GM21723 (cell line): ENCODE data around the gene L3MBTL4.
"Not testable (repeated sequence)": the region's sequence is repeated elsewhere in the genome, so short reads cannot be mapped to it uniquely, and the experiment has no call there.

Experiments
- ATAC-seq: cut with Tn5 transposase; IDR thresholded peaks from one replicate; pipeline ENCODE4 v1.9.1; 2021; ENCODE audit warnings: mild to moderate bottlenecking, moderate library complexity; ENCODE audit not compliant: unreplicated experiment

L3MBTL4 gene

GRCh38 chr18:6406910-6407470, 7.7 kb downstream of the L3MBTL4 start:
- ATAC-seq, result no peak

DNA sequence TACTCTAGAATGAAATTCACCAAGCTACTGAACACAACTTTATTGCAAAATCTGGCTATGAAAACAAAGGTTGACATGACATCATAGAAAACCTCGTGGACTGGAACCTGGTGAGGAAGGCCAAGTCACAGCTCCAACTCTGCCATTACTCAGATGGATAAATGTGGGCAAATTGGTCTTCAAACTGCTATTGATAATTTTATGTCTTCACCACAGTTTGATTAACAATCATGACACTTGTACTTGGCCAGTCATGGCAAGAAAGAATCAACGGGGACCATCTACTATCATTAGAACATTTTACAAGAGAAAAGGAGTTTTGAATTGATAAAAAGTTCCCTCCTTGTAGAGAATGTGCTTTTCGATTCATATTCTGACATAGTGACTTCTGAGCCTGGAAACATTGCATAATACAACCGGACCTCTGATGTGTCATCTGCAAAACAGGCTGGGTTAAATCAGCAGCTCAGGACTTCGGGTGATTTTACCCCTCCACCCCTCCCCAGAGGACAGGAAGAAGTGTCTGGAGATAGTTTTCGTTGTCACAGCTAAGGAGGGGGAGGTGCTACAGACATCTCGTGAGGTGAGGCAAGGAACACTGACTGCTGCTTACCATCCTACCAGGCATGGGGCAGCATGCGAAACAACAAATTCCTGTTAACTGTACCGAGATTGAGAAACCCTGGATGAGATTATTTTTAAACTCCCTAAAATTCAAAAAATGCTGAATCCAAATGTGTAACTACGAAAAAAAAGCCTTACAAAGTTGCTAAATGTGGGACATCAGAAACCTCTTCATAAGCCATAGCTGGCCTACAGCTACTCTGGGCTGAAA, 8.4 kb downstream of the L3MBTL4 start:
- no peak for ATAC-seq

- no peak for ATAC-seq
Observed at GRCh38 chr18:6405237-6406074, 9.3 kb downstream of the L3MBTL4 start.

DNA sequence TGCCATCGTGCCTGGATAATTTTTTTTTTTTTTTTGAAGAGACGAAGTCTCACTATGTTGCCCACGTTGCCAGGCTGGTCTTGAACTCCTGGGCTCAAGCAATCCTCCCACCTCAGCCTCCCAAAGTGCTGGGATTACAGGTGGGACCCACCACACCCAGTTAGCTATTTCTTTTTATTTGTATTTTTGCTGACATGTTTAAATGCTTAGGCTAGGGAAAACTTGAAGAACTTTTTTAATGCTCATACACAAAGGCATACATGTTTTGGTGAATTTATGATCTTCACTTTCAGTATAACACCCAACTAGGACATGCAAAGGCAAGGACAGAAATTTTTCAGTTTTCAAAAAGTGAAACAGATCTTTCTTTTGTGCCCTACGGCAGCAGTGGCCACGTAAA, 9.9 kb downstream of the L3MBTL4 start:
- no peak for ATAC-seq

DNA sequence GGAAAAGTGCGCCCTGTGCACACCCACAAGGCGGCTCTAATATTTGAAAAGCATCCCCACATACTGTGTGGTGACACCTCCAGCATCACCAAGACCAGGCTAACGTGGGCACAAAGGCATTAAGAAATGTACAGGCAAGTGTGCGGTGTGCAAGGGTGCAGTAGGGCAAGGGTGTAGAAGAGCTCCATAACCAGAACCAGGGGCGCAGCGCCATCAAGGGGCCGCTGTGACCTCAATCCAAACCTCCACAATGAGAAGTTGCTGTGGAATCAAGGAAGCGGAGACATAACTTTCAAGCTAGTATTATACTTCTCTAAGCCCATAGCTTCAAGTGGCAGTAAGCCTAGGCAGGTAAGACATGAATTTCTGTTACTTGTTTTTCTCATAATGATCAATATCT, 13.0 kb downstream of the L3MBTL4 start:
- ATAC-seq, result no peak

- no peak for ATAC-seq
Observed at GRCh38 chr18:6399776-6400175, 14.9 kb downstream of the L3MBTL4 start.

DNA sequence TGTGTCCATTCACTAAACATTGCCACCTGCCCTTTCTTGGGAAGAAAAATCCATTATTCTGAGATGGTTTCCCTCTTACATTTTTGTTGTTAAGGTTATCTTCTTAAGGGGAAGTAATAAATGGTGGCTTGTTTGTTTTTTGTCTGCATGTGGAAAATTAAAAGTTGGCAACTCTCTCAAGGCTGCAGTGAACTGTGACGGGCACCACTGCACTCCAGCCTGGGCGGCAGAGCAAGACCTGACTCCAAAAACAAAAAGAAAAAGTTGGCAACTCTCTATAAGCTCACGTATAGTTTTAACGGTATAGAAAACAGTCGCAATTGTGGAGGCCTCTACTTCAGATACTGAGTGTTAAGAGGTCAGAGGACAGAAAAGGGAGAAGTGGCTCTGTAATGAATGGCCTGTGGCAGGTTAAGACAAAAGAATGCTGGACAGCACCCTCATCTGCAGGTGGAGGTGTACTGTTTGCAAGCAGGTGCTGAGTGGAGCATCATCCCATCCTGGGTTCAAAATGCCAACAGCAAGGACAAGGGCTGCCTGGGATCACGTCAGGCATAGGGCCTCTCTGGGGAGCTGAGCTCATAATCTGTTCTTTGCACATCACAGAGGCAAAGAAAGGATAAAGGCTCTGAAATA, 16.7 kb downstream of the L3MBTL4 start:
- ATAC-seq, result no peak

- ATAC-seq, result no peak
Observed at GRCh38 chr18:6396847-6397246, 17.9 kb downstream of the L3MBTL4 start.

GRCh38 chr18:6396276-6396675, 18.4 kb downstream of the L3MBTL4 start:
- no peak for ATAC-seq

DNA sequence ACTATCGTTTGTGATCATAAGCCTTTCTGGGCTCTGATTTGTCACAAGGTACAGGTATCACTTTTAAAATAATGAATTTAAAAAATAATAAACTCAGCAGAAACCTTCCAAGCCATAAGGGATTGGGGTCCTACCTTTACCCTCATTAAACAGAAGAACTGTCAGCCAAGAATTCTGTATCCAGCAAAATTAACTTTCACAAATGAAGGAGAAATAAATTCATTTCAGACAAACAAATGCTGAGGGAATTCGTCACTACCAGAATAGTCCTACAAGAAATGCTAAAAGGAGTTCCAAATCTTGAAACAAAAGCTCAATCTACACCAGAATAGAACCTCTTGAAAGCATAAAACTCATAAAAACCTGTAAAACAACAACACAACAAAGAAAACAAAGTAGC, 25.7 kb downstream of the L3MBTL4 start:
- ATAC-seq, result no peak

DNA sequence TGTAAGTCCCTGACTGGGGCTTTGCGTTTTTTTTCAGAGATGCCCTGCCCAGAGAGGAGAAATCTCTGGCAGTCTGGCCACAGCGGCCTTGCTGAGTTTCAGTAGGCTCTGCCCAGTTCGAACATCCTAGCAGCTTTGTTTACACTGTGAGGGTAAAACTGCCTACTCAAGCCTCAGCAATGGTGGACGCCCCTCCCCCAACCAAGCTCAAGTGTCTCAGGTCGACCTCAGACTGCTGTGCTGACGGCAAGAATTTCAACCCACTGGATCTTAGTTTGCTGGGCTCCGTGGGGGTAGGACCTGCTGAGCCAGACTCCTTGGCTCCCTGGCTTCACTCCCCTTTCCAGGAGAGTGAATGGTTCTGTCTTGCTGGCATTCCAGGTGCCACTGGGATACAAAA, 31.7 kb downstream of the L3MBTL4 start:
- no peak for ATAC-seq

DNA sequence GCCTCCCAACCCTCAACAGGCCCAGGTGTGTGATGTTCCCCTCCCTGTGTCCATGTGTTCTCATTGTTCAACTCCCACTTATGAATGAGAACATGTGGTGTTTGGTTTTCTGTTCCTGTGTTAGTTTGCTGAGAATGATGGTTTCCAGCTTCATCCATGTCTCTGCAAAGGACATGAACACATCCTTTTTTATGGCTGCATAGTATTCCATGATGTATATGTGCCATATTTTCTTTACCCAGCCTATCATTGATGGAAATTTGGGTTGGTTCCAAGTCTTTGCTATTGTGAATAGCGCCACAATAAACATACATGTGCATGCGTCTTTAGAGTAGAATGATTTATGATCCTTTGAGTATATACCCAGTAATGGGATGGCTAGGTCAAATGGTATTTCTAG, 37.2 kb downstream of the L3MBTL4 start:
- ATAC-seq, result not testable (repeated sequence)

- no peak for ATAC-seq
Observed at GRCh38 chr18:6376433-6377229, 38.1 kb downstream of the L3MBTL4 start.

GRCh38 chr18:6374935-6375529, 39.7 kb downstream of the L3MBTL4 start:
- no peak for ATAC-seq

- no peak for ATAC-seq
Observed at GRCh38 chr18:6374340-6374739, 40.4 kb downstream of the L3MBTL4 start.

DNA sequence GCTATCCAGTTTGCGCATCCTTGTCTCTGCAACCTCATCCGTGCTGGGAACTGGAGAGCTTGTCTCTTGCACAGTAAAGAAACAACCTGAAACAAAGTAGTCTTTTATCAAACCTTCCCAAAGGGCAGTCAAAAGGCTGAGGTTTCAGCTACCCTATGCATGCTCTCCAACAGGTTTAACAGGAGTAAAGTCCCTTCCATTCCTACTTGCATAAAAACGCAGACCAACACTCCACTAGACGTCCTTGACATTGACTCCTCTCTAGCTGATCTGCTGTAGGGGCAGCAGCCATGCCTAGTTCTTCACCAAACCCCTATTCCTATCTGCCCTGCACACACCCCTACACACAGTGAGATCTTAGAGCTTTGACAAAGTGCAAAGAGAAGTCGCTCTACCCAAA, 41.5 kb downstream of the L3MBTL4 start:
- ATAC-seq, result no peak

- ATAC-seq, result no peak
Observed at GRCh38 chr18:6370886-6371635, 43.6 kb downstream of the L3MBTL4 start.

DNA sequence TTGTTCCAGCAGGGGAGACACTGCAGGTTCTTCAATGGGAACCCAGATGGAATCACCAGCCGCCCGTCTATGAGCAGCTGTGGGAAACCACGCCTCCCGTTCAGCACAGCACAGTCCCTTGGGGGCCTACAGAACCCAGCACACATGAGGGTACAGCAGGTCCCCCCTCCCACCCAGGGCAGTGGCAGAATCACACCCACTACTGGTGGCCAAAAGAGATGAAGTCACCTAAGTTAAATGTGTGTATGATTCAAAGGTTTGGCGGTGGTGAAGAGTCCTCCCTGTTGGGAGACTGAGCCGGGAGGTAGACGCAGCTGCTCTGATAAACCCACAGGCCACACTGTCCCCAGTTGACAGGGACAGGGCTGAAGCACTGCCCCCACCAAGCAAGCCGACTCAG, 44.3 kb downstream of the L3MBTL4 start:
- ATAC-seq, result no peak

DNA sequence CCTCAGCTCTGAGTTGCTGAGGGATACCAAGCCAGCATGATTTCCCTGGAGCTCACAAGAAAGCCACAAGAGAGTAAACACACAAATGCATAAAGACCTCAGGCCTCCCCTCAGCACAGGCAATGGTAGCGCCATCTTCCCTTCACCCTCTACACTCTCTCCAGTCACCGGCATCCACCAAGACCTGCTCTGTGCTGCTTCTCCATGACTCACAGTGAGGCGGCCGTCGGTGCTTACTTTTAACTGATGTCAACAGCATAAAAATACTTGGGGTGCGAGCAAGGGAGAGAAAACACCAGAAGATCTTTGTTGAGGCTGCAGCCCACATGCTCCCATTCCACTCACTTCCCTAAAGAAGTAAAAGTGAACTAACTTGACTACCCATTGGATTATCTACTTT, 46.7 kb downstream of the L3MBTL4 start:
- ATAC-seq, result no peak
